HG03432 (cell line): ENCODE measurements around the gene DNAJB14.

ENCODE experiments used
- ATAC-seq: cut with Tn5 transposase; IDR thresholded peaks from one replicate; pipeline ENCODE4 v1.9.1; 2021; ENCODE audit warnings: mild to moderate bottlenecking, moderate library complexity; ENCODE audit not compliant: unreplicated experiment

The DNAJB14 gene

GRCh38 chr4:99945718-99946355 lies 581 bp downstream of the DNAJB14 start:
- ATAC-seq: peak; percentile 11

- no peak for ATAC-seq
These were observed 2.4 kb downstream of the DNAJB14 start for GRCh38 chr4:99943904-99944437.

- no peak for ATAC-seq
These were observed 8.1 kb downstream of the DNAJB14 start for GRCh38 chr4:99938243-99938753.

GRCh38 chr4:99934891-99935290 lies 11.5 kb downstream of the DNAJB14 start:
- no peak for ATAC-seq

- no peak for ATAC-seq
These were observed 18.9 kb downstream of the DNAJB14 start for GRCh38 chr4:99927566-99927965.

GRCh38 chr4:99921174-99921573 lies 25.2 kb downstream of the DNAJB14 start:
- no peak for ATAC-seq

- ATAC-seq: no peak
These were observed 27.8 kb downstream of the DNAJB14 start for GRCh38 chr4:99918656-99919055.

GRCh38 chr4:99917575-99917974 lies 28.8 kb downstream of the DNAJB14 start:
- no peak for ATAC-seq

GRCh38 chr4:99915449-99915848 lies 31.0 kb downstream of the DNAJB14 start:
- ATAC-seq: no peak

- no peak for ATAC-seq
These were observed 51.4 kb downstream of the DNAJB14 start for GRCh38 chr4:99894998-99895397.

- peak; percentile 100 for ATAC-seq
These were observed 52.0 kb downstream of the DNAJB14 start, which contains the start of gene LAMTOR3 for GRCh38 chr4:99894161-99894997. Gene LAMTOR3 (minus strand): TSS chr4:99894427. CDS start chr4:99893963, 464 bp downstream.

GRCh38 chr4:99893839-99894160 lies 52.6 kb downstream of the DNAJB14 start:
- ATAC-seq: no peak

- no peak for ATAC-seq
These were observed 53.4 kb downstream of the DNAJB14 start for GRCh38 chr4:99893029-99893428.

GRCh38 chr4:99891351-99891750 lies 55.1 kb downstream of the DNAJB14 start:
- ATAC-seq: no peak

GRCh38 chr4:99887837-99888236 lies 58.6 kb downstream of the DNAJB14 start:
- no peak for ATAC-seq

GRCh38 chr4:99886146-99886545 lies 60.3 kb downstream of the DNAJB14 start:
- no peak for ATAC-seq

GRCh38 chr4:99885687-99886086 lies 60.7 kb downstream of the DNAJB14 start:
- no peak for ATAC-seq

GRCh38 chr4:99885063-99885664 lies 61.3 kb downstream of the DNAJB14 start:
- peak; percentile 57 for ATAC-seq

GRCh38 chr4:99879458-99879857 lies 67.0 kb downstream of the DNAJB14 start:
- no peak for ATAC-seq

- ATAC-seq: no peak
These were observed 67.8 kb downstream of the DNAJB14 start for GRCh38 chr4:99878604-99879003.

GRCh38 chr4:99876946-99877345 lies 69.5 kb downstream of the DNAJB14 start:
- no peak for ATAC-seq
